Lower leg skin (tissue), 4 donors: ENCODE measurements around the gene BABAM2. TPM values are rescaled to one million over a fixed set of nuclear protein-coding genes. Genes with fewer than 3 reads are reported as not detected.
A peak's percentile ranks its signal among the peaks of the same experiment; 100 is the strongest.

Source experiments
- DNase-seq, 2 donors: peaks; one replicate each; pipeline ENCODE4 v3.0.0-alpha.2; 2019; ENCODE audit warnings: low spot score in 2 of 2
- H3K4me3 ChIP-seq: fragments of 200-600 bp; sonication (generic); 2 replicates; pipeline ENCODE4 v1.5.1; 2017; ENCODE audit warnings: mild to moderate bottlenecking, low read depth; ENCODE audit not compliant: poor library complexity, severe bottlenecking
- POLR2A ChIP-seq, 2 donors: fragments of 450-650 bp; IDR thresholded peaks; one replicate each; pipeline ENCODE4 v1.6.1; 2016 to 2017; ENCODE audit warnings: antibody characterized with exemption in 2 of 2, mild to moderate bottlenecking in 1 of 2, moderate library complexity in 1 of 2
- WGBS, 2 donors: methylation state at CpG; one replicate each; pipeline ENCODE4 v1.1.5; 2018; 5-methylcytosine and 5-hydroxymethylcytosine counted together
- intact Hi-C: fragments of 100-400 bp; cut with DNase I; formaldehyde crosslinking; loops from one replicate; pipeline ENCODE4 v1.15.0; 2023; ENCODE audit warnings: low total_unique reads
- total RNA-seq, 4 donors: library from RNA; depleted of rRNA; stranded (reverse); fragments of >200 nt; gene quantifications; one replicate each; pipeline ENCODE4 v1.1.0, GENCODE V29; 2016
- TF ChIP-seq, protein P1 (sequence below), 3 donors: fragments of 450-650 bp; IDR thresholded peaks; one replicate each; pipeline ENCODE4 v1.5.1; 2016; ENCODE audit warnings: antibody characterized with exemption in 3 of 3, mild to moderate bottlenecking in 3 of 3, moderate library complexity in 2 of 3

BABAM2 gene
- total RNA-seq, 4 donors from 2014 or later = 18.4 to 28.5 (median 23.9) TPM

DNA sequence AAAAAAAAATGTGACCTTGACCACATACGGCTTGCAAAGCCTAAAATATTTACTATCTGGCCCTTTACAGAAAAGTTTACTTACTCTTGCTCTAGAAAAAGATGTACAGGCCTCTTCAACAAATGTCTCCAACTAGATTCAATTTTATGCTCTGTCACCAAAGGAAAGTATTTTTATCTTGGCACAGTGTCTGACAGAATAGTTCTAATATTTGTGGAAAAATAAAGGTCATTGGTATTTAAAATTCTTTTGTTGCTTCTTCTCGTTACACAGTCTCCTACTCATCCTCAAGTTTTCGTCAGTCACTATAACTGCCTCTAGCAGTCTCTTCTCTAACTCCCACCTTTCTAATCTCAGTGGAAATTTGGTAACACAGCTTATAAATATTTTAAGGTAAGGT is 1.7 kb upstream of the BABAM2 start:
- no peak overlapping the region for H3K4me3 ChIP-seq
- TF ChIP-seq POLR2A (IDR thresholded peaks at IDR 0.05) = no peak
- TF ChIP-seq, protein P1, sequence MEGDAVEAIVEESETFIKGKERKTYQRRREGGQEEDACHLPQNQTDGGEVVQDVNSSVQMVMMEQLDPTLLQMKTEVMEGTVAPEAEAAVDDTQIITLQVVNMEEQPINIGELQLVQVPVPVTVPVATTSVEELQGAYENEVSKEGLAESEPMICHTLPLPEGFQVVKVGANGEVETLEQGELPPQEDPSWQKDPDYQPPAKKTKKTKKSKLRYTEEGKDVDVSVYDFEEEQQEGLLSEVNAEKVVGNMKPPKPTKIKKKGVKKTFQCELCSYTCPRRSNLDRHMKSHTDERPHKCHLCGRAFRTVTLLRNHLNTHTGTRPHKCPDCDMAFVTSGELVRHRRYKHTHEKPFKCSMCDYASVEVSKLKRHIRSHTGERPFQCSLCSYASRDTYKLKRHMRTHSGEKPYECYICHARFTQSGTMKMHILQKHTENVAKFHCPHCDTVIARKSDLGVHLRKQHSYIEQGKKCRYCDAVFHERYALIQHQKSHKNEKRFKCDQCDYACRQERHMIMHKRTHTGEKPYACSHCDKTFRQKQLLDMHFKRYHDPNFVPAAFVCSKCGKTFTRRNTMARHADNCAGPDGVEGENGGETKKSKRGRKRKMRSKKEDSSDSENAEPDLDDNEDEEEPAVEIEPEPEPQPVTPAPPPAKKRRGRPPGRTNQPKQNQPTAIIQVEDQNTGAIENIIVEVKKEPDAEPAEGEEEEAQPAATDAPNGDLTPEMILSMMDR (IDR thresholded peaks at IDR 0.05) = no peak
- intact Hi-C loops = loop anchor here (5.0 kb wide), 1 partner anchor 514 kb away; no protein-coding TSS in a partner anchor
- DNase-seq = no peak
- 58 to 63% methylated on average over 3 of the region's 3 CpGs for WGBS, 2 donors

DNA sequence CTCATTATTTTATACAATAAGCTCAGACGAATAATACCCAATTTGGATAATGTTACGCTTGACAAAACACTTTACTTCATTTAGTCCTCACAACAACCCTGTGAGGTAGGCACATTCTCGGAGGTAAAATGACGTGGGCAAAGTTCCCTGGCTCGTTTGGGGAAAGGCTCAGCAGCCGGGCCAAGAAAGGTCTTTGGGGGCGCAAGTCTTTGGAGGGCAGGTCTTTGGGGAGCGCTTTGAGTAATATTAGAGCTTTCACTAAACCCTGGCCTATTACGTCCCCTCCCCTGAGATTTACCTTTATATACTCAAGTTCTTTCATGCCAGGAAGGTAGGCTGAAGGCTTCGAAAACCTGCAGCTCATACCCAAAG is 769 bp upstream of the BABAM2 start:
- 17% methylated on average over 10 of the region's 10 CpGs for WGBS, 2 donors
- TF ChIP-seq, protein P1 (IDR thresholded peaks at IDR 0.05) = no peak
- TF ChIP-seq POLR2A (IDR thresholded peaks at IDR 0.05) = no peak
- peak; percentile 29 to 84 for DNase-seq
- H3K4me3 ChIP-seq = peak overlapping the region; percentile 50
- intact Hi-C loops = loop anchor here (5.0 kb wide), 1 partner anchor 513 kb away; no protein-coding TSS in a partner anchor

DNA sequence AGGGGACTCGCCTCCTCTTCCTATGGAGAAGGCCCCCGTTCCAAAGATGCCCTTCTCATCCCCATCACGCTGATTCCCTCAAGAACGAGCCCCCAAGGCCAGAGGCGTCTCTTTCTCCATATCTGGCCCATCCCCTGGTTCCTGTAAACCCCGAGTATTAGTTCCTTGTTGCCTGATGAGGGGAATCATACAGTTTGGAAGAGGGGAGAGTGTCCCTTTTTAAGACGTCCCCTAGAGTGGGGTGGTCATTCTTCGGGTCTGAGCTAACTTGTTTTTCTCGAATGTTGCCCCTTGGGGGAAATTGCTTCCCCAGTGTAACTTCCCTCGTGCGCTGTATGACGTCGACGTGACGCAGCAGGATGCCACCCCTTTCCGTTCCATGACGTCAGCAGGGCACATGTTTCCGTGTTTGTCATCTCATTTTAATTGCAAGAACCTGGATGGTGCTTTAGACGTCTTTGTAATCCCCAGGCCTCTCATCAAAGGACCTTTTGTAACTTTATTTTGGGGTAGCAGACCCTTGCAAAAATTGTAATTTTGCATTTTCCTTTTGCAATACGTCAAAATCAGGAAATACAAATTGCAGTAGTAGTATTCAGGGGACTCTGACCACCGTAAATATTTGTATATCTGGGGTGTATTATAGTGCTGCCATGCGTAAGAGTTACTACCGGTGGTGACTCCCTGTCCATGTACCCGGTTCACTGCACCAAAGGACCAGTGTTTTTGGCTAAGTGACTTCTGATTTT is 569 bp downstream of the BABAM2 start:
- intact Hi-C loops = no loop called here
- no peak for TF ChIP-seq POLR2A (IDR thresholded peaks at IDR 0.05)
- TF ChIP-seq, protein P1 (IDR thresholded peaks at IDR 0.05) = no peak
- WGBS, 2 donors = 17 to 19% methylated on average over 24 of the region's 24 CpGs
- H3K4me3 ChIP-seq = peak overlapping the region; percentile 66
- peak; percentile 85 to 96 for DNase-seq

DNA sequence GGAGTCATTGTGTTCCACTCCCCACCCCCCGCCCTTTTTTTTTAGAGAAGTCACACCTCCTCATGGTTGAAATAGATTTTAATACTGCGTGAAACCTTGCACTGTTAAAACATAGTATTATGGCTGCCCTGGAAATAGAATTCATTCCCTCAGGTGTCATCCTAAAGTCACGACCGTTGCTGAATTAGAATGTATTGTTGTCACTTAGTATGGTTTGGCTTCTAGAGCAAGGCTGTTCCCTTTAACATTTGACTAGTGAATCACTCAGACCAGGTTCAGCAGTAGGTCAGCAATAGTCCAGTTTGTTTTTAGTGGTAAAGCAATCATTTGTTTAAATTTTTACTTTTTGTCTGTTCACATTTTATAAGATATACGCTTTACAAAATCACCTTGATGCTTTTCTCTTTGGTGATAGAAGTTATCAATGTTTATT is 1.2 kb downstream of the BABAM2 start:
- no peak overlapping the region for H3K4me3 ChIP-seq
- TF ChIP-seq, protein P1 (IDR thresholded peaks at IDR 0.05) = no peak
- TF ChIP-seq POLR2A (IDR thresholded peaks at IDR 0.05) = no peak

DNA sequence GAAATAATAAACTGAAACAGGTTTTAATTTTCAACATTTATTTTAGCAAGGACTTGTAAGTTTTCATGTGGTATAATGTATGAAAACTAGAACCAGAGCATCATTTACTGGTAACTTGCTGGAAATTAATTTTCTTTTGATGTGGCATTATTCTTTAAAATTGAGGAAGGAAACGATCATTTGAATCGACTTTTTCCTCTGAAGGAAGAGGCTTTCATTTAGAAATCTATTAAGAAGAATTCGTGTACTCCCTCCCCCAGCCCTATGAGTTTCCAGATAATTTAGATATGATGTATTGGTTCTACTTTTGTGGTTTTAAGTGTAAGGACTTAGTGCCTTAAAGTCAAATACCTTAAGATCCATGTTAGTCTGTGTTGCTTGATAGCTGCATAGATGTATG is 2.5 kb downstream of the BABAM2 start:
- no peak for DNase-seq
- no peak overlapping the region for H3K4me3 ChIP-seq
- WGBS, 2 donors = 58 to 61% methylated on average over 3 of the region's 3 CpGs
- intact Hi-C loops = no loop called here
- no peak for TF ChIP-seq POLR2A (IDR thresholded peaks at IDR 0.05)
- TF ChIP-seq, protein P1 (IDR thresholded peaks at IDR 0.05) = no peak

More for the DNA sequence above, 1.2 kb downstream of the BABAM2 start:
- WGBS, 2 donors = 70 to 79% methylated on average over 5 of the region's 5 CpGs
- intact Hi-C loops = no loop called here
- DNase-seq = no peak
